Frontal cortex (tissue), 4 donors: Measurements from ENCODE around the gene PLEKHG2. TPM values are rescaled to one million over a fixed set of nuclear protein-coding genes. Genes with fewer than 3 reads are reported as not detected.
"Not testable (repeated sequence)": the region's sequence is repeated elsewhere in the genome, so short reads cannot be mapped to it uniquely, and the experiment has no call there.

ENCODE experiments used
- DNase-seq, 2 donors: peaks; one replicate each; pipeline ENCODE4 v3.0.0; 2012; ENCODE audit warnings: low spot score in 2 of 2
- FAIRE-seq: peaks from 2 replicates; lab custom pipeline; 2012; peaks lifted over from hg19 to GRCh38; lab: Jason Lieb, UNC
- total RNA-seq: library from RNA; depleted of rRNA; stranded (reverse); fragments of >200 nt; gene quantifications from one replicate; pipeline ENCODE4 v1.2.3, GENCODE V29; 2014
- donor health status: control.
- donor health status: control.
- donor health status: control.

PLEKHG2 gene
- 17.5 TPM for total RNA-seq

- peak; percentile 91 for FAIRE-seq
- peak; percentile 98 for DNase-seq
Measured at GRCh38 chr19:39412100-39412866, at the start of gene PLEKHG2. PLEKHG2 (plus strand) TSS chr19:39412669; CDS start chr19:39414087, 1,418 bp downstream.

GRCh38 chr19:39362682-39363657, 49.5 kb upstream of the PLEKHG2 start:
- no peak for DNase-seq
- no peak for FAIRE-seq

- FAIRE-seq, result no peak
- peak; percentile 48 to 61 for DNase-seq
Measured at GRCh38 chr19:39363901-39364457, 48.5 kb upstream of the PLEKHG2 start.

GRCh38 chr19:39365531-39365930, 46.9 kb upstream of the PLEKHG2 start:
- DNase-seq, result no peak
- FAIRE-seq, result no peak

- FAIRE-seq, result no peak
- no peak for DNase-seq
Measured at GRCh38 chr19:39369200-39369599, 43.3 kb upstream of the PLEKHG2 start.

- FAIRE-seq (no peak), DNase-seq (no peak)
Measured at GRCh38 chr19:39370735-39371134, 41.7 kb upstream of the PLEKHG2 start.

GRCh38 chr19:39372047-39372802, 40.2 kb upstream of the PLEKHG2 start:
- DNase-seq (peak in 1 of 2 donors; percentile 51), FAIRE-seq (no peak)

GRCh38 chr19:39372941-39373340, 39.5 kb upstream of the PLEKHG2 start:
- FAIRE-seq (no peak), DNase-seq (no peak)

- DNase-seq (no peak), FAIRE-seq (no peak)
Measured at GRCh38 chr19:39375929-39376328, 36.5 kb upstream of the PLEKHG2 start.

- no peak for FAIRE-seq
- no peak for DNase-seq
Measured at GRCh38 chr19:39377373-39378362, 34.8 kb upstream of the PLEKHG2 start.

GRCh38 chr19:39379366-39379765, 33.1 kb upstream of the PLEKHG2 start:
- FAIRE-seq, DNase-seq: not testable (repeated sequence)

GRCh38 chr19:39379865-39380396, 32.5 kb upstream of the PLEKHG2 start:
- DNase-seq (no peak), FAIRE-seq (no peak)

- FAIRE-seq (no peak), DNase-seq (no peak)
Measured at GRCh38 chr19:39380521-39381502, 31.7 kb upstream of the PLEKHG2 start.

- DNase-seq (no peak), FAIRE-seq (no peak)
Measured at GRCh38 chr19:39381910-39382611, 30.4 kb upstream of the PLEKHG2 start.

GRCh38 chr19:39382991-39383828, 29.3 kb upstream of the PLEKHG2 start:
- FAIRE-seq (no peak), DNase-seq (no peak)
